GM23248 (cell line): ENCODE results near the gene PPFIA1.

Experiments used
- EZH2 ChIP-seq: fragments of 200-600 bp; sonication (generic); IDR thresholded peaks from 2 replicates; pipeline ENCODE4 v1.6.1; 2018; ENCODE audit warnings: antibody characterized with exemption, mild to moderate bottlenecking; ENCODE audit not compliant: insufficient read depth, poor library complexity, severe bottlenecking
- EZH2phosphoT487 ChIP-seq: fragments of 200-600 bp; sonication (generic); IDR thresholded peaks from 2 replicates; pipeline ENCODE4 v1.6.1; 2018; ENCODE audit warnings: antibody characterized with exemption, moderate library complexity, mild to moderate bottlenecking, low read depth; ENCODE audit not compliant: insufficient read depth

DNA sequence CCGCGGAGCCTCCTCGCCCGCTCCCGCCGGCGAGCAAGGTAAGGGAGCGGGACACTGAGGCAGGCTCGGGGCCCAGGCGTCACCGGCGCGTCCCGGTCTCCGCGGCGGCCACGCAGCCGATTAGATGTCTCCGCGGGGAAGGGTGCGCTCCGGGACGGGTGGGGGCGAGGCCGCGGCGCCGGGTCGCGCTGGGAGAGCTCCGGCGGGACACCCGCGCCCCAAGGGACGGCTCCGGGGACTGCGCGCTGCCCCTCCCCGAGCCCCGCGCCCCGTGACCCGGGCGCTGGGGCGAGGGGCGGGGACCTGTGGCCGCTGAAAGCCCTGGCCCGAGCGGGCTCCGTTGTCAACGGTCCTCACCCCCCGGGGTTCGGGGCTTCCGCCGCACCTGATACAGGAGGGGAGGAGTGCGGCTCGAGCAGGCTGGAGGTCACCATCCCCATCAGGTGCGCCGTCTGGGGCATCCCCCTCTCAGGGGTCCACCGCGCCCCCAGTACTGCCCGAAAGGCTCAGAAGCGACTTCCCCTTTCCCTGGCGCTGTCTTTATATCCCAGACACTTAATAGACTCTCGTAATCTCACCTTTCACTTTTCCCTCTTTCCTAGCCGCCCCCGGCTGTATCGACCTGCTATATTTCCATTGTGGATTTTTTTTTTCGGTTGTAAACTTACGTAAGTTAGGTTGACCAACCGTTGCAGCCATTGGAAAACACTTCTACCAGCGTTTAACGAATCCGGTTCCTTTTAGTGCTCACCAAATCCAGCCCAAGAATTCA, 573 bp downstream of the PPFIA1 start:
- TF ChIP-seq EZH2 (no peak), EZH2phosphoT487 (no peak)
